IPS-20b (cell line): Measurements from ENCODE around the gene GRM8.
"Not testable (repeated sequence)": the region's sequence is repeated elsewhere in the genome, so short reads cannot be mapped to it uniquely, and the experiment has no call there.

Experiments
- H3K27ac ChIP-seq: one replicate; pipeline ENCODE4 v1.5.1; 2013; ENCODE audit warnings: low read length
- H3K27me3 ChIP-seq: 2 replicates; pipeline ENCODE4 v1.6.1; 2013; ENCODE audit warnings: mild to moderate bottlenecking, low read length, inconsistent platforms; ENCODE audit not compliant: insufficient read depth
- H3K36me3 ChIP-seq: 2 replicates; pipeline ENCODE4 v1.6.1; 2013; ENCODE audit warnings: low read depth, mild to moderate bottlenecking, inconsistent platforms, low read length, moderate library complexity; ENCODE audit not compliant: insufficient read depth
- H3K4me1 ChIP-seq: 2 replicates; pipeline ENCODE4 v1.6.1; 2013; ENCODE audit warnings: mild to moderate bottlenecking, control low read depth, inconsistent platforms, low read length, moderate library complexity; ENCODE audit not compliant: insufficient read depth
- H3K4me3 ChIP-seq: 2 replicates; pipeline ENCODE4 v1.5.1; 2013; ENCODE audit warnings: mild to moderate bottlenecking, low read length, inconsistent platforms
- H3K9ac ChIP-seq: 2 replicates; pipeline ENCODE4 v1.6.1; 2013; ENCODE audit warnings: low read depth, mild to moderate bottlenecking, inconsistent platforms, low read length, moderate library complexity
- H3K9me3 ChIP-seq: 2 replicates; pipeline ENCODE4 v1.6.1; 2013; ENCODE audit warnings: mild to moderate bottlenecking, low read depth, low read length, inconsistent platforms; ENCODE audit not compliant: insufficient read depth

GRM8 gene

DNA sequence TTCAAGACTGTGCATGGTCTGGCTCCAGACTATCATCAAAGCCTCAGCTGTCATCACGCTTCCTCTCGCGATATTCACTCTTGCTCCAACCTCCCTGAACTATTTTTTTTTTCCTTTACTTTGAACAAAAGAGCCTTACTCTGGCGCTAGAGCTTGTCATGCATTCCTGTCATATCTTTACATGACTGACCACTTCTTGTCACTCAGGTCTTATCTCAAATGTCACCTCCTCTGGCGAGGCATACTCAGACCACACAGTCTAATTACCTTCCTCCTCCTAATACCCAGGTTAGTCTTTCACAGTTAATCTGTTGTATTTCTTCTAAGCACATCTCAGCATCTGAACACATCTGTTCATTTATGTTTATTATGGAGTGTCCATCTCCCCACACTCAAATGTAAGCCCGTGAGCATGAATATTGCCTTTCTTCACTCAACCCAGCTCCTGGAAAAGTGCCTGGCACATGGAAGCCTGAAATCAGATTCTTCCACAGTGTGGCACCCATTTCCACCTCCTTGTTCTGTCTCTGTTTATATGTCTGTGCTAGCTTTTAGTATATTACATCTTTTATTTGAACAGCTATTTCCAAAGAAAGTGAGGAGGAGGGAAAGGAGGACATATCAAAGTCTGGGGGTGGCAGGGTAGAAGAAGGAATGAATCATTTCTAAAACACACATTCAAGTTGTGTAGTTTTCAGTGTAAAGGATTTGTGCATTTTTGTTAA, 351.5 kb downstream of the GRM8 start:
- not testable (repeated sequence) for H3K9ac ChIP-seq, H3K4me3 ChIP-seq, H3K36me3 ChIP-seq, H3K4me1 ChIP-seq, H3K27ac ChIP-seq, H3K27me3 ChIP-seq, H3K9me3 ChIP-seq

DNA sequence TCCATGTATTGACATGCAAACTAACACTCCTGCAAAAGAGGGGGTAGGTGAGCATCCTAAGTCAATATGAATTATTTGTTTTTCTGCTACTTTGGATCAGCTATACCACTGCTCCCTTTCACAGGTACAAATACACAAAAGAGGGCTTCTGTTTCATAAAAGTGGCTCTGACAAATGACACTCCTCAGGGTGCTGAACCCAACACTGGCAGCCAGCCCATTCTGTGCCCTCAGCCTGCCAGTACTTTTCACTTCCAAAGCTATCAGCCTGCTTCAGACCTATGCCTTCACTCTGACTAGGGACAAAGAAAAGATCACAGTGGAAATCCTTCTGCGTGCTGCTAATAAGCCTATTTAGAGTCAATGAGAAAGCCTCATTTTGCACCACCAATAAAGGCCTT, 364.8 kb downstream of the GRM8 start:
- H3K9me3 ChIP-seq, H3K27ac ChIP-seq, H3K27me3 ChIP-seq, H3K9ac ChIP-seq, H3K4me3 ChIP-seq, H3K4me1 ChIP-seq, H3K36me3 ChIP-seq: not testable (repeated sequence)

DNA sequence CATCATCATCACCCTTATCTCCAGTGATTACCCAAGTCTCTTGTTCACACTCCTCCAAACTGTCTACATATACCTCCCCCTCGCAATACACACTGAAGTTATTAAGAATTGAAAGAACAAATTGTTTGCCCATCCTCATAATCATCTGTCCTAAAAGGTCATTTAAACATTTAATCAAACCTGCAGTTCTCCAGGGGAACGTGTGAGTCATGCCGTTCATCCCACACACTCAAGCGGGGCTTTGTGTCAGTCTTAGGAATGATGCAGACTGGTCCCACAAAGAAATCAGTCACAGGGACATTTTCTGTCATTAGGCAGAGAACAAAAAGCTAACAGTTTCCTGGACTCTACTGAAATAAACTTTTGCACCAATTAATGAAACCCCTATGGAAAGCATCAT, 365.2 kb downstream of the GRM8 start:
- not testable (repeated sequence) for H3K4me1 ChIP-seq, H3K9me3 ChIP-seq, H3K9ac ChIP-seq, H3K27me3 ChIP-seq, H3K27ac ChIP-seq, H3K36me3 ChIP-seq, H3K4me3 ChIP-seq

DNA sequence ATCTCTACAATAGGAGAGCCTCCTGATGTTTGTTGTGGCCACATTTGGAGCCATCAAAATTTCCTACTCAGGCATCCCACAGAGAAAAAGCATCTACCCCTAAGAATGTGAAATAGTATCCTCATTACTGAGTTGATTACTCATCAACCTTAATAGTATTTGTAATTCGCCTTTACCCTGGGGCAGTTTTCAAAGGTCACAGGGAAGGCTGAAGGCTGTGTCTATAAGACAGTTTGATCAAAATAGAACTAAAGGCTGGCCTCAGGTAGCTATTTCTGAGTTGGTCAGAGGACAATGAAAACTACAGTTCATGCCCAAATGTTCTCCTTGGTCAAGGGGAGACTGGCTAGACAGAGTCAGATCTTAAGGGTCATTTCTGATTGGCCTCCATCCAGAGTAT, 370.0 kb downstream of the GRM8 start:
- not testable (repeated sequence) for H3K9me3 ChIP-seq, H3K4me1 ChIP-seq, H3K4me3 ChIP-seq, H3K9ac ChIP-seq, H3K27ac ChIP-seq, H3K27me3 ChIP-seq, H3K36me3 ChIP-seq

DNA sequence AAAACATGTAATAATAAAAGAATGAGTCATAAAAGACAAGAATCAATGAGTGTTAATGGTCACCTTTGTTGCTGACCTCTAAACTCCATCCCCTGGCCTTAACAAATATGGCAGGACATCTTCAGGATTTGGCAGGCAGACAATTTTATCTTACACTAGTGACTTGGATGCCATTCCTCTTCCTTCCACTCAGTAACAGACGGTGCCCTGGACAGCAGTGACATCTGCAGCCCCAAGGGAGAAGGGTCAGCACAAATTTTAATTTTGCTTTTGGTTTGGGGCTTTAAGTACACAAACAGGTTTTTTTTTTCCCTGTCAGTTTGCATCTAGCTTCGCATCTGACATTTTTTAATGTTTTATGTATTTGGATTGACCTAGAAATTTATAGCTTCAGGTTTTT, 370.8 kb downstream of the GRM8 start:
- not testable (repeated sequence) for H3K9ac ChIP-seq, H3K9me3 ChIP-seq, H3K36me3 ChIP-seq, H3K27me3 ChIP-seq, H3K27ac ChIP-seq, H3K4me3 ChIP-seq, H3K4me1 ChIP-seq

DNA sequence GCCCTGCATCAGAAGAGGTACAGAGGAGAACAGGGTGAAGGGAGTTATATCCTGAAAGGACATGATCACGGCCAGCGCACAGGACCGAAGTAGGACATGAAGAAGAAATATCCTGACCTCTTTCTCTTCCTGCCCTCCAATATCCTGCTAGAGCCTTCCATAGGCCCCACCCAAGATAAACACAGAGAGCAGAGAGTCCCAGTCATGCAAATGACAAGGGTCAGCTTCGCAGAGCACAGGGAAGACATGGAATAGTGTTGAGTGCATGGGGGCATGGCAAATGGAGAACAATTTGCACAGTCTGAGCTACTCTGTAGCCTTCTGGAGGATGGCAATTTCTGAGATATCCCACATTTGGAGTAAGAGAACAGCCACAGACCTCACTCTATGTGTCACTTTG, 371.4 kb downstream of the GRM8 start:
- no peak overlapping the region for H3K4me3 ChIP-seq
- no peaks in the 10 kb centered on the region for H3K27me3 ChIP-seq
- H3K4me1 ChIP-seq = peaks cover 3% of the 10 kb centered on the region; the same call in 1 of the 2 replicates
- H3K27ac ChIP-seq = no peak overlapping the region
- H3K9me3 ChIP-seq = no peaks in the 10 kb centered on the region
- H3K9ac ChIP-seq = no peak overlapping the region
- no peaks in the 10 kb centered on the region for H3K36me3 ChIP-seq

DNA sequence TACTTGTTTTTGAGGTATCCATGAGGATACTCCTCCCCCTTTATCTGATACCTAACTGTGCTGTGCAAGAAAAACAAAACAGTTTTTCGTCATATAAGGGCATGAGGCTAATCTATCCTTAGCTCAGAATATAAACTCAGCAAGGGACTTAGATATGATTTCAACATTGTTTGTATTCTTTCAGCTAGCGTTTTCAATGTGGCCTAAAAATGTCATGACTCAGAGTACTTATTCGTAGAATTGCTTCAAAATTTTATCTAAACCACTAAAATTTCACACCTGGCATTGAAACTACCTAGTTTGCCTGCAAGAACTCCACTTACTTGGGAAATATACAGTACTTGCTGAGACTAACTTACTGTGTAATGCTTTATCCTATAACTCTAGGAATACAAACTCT, 376.2 kb downstream of the GRM8 start:
- not testable (repeated sequence) for H3K4me3 ChIP-seq, H3K27me3 ChIP-seq, H3K9me3 ChIP-seq, H3K27ac ChIP-seq, H3K4me1 ChIP-seq, H3K9ac ChIP-seq, H3K36me3 ChIP-seq

DNA sequence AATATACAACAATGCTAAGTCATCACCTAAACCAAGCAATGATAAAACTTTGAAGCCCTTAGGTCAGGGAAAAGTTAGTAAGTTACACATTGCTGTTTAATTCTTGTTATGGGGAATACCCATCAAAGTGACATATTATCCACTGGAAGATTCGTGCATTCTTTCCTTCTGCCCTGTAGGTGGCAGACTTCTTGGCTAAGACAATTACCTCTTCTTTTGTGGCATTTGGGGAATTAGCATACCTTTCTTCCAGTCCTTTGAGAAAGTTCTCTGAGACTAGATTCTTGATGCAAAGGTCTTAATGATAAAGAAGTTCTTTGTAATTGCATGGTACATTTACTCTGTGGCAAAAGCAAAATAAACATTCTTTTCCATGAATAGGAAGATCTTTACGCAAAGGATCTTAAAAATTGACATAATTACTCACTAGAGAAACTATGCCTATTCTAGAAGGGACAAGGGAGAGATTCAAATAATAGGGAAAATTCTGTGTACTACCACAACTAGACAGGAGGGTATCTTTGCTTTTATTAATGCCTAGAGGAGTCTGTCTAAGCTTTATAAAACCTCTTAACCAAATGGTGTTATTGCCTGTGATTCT, 395.9 kb downstream of the GRM8 start:
- Histone ChIP-seq H3K9me3 (no peaks in the 10 kb centered on the region), H3K9ac (no peak overlapping the region), H3K36me3 (no peaks in the 10 kb centered on the region), H3K27ac (no peak overlapping the region), H3K4me1 (no peaks in the 10 kb centered on the region), H3K4me3 (no peak overlapping the region), H3K27me3 (no peaks in the 10 kb centered on the region)

DNA sequence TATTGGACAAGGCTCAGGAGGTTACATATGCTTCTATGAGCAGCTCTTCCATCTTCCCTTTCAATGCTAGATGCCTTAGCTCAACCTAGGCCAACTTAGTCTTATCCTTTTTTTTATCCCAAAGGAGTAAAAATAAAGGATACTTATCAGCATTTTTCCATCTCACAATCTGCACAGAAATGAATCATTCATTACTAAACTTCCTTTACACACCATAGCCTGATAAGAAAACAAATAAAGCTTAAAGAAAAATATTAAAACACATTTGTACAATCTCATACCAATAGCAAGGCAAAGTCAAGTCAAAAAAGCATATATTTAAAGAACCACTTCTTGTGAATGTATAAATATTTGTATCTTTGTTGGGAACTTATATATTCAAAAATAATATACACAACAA, 407.4 kb downstream of the GRM8 start:
- Histone ChIP-seq H3K9ac (no peak overlapping the region), H3K36me3 (no peaks in the 10 kb centered on the region), H3K4me3 (no peak overlapping the region), H3K27me3 (no peaks in the 10 kb centered on the region), H3K27ac (no peak overlapping the region), H3K9me3 (no peaks in the 10 kb centered on the region), H3K4me1 (no peaks in the 10 kb centered on the region)

DNA sequence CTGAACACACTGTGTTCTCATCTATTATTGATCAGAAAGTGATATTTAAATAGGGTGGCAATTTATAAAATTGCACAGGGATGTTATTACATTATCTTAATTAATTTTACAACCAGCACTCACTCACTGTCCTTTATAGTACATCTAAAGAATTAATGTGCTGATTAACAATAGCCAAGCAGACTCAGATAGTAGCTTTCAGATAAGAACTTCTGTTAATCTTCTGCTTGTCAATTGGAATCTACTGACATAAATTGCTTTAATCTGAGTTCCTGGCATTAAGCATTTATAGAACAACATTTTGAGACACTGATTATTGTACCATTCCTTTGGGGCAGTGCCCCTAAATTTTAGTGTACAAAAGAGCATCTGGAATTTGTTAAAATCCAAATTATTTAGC, 408.9 kb downstream of the GRM8 start:
- Histone ChIP-seq H3K27me3 (no peaks in the 10 kb centered on the region), H3K4me3 (no peak overlapping the region)

DNA sequence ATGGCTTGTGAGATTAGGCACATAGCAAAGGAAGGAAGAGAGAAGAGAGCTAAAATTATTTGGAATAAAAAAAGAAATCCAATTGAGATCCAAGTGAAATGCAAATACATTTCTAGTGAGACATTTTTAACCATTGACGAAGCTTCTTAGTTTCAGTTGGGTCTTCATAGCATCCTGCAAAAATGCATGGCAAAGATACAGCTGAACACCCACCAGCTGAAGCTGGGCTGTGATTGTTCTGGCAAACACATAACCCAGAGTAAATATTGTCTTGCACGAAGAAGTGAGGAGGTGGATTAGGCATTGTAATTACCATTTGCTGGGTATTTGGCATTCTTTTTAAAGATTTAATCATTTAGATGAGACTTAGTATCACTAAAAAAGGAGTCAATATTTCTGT, 409.4 kb downstream of the GRM8 start:
- no peak overlapping the region for H3K4me3 ChIP-seq
- H3K4me1 ChIP-seq = no peaks in the 10 kb centered on the region
- H3K36me3 ChIP-seq = no peaks in the 10 kb centered on the region
- no peaks in the 10 kb centered on the region for H3K9me3 ChIP-seq
- H3K27me3 ChIP-seq = no peaks in the 10 kb centered on the region
- H3K27ac ChIP-seq = no peak overlapping the region
- no peak overlapping the region for H3K9ac ChIP-seq

More for the DNA sequence above, 408.9 kb downstream of the GRM8 start:
- Histone ChIP-seq H3K27ac (no peak overlapping the region), H3K9ac (no peak overlapping the region), H3K4me1 (no peaks in the 10 kb centered on the region), H3K9me3 (no peaks in the 10 kb centered on the region), H3K36me3 (no peaks in the 10 kb centered on the region)

DNA sequence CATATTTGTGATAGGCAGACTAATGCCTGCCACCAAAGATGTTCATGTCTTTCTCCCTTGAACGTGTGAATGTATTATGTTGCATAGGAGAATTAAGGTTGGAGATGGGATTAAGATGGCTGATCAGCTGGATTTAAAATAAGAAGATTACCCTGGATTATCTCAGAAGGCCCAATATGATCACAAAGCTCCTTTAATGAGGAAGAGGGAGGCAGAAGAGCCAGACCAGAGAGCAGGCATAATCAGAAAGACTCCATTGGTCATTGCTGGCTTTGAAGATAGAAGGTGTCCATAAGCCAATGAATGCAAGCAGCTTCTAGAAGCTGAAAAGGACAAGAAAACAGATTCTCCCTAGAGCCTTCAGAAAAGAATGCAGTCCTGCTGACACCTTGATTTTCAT, 410.3 kb downstream of the GRM8 start:
- Histone ChIP-seq H3K9ac (no peak overlapping the region), H3K36me3 (no peaks in the 10 kb centered on the region), H3K27me3 (no peaks in the 10 kb centered on the region), H3K9me3 (no peaks in the 10 kb centered on the region), H3K4me1 (no peaks in the 10 kb centered on the region), H3K27ac (no peak overlapping the region), H3K4me3 (no peak overlapping the region)
